Neural progenitor cell (in vitro differentiated cells): Measurements from ENCODE around the gene MSANTD2. TPM values are rescaled to one million over a fixed set of nuclear protein-coding genes. Genes with fewer than 3 reads are reported as not detected.

Experiments used
- DNase-seq: peaks from one replicate; pipeline ENCODE4 v3.0.0-alpha.2; 2016; ENCODE audit warnings: low spot score
- H2AFZ ChIP-seq: fragments of 200-600 bp; sonication (generic); replicated peaks from 2 replicates; pipeline ENCODE4 v1.6.1; 2016; ENCODE audit warnings: antibody characterized with exemption
- H3F3A ChIP-seq: fragments of 200-600 bp; sonication (generic); 2 replicates; pipeline ENCODE4 v1.6.1; 2016; ENCODE audit warnings: antibody characterized with exemption, low read depth
- H3K27ac ChIP-seq: fragments of 200-600 bp; sonication (generic); 2 replicates; pipeline ENCODE4 v1.5.1; 2016; ENCODE audit warnings: mild to moderate bottlenecking
- H3K27me3 ChIP-seq: fragments of 200-600 bp; sonication (generic); 2 replicates; pipeline ENCODE4 v1.6.1; 2016; ENCODE audit warnings: mild to moderate bottlenecking, moderate library complexity
- H3K36me3 ChIP-seq: fragments of 200-600 bp; sonication (generic); 2 replicates; pipeline ENCODE4 v1.5.1; 2016
- H3K4me1 ChIP-seq: fragments of 200-600 bp; sonication (generic); 2 replicates; pipeline ENCODE4 v1.6.1; 2016; ENCODE audit warnings: mixed run types
- H3K4me2 ChIP-seq: fragments of 200-600 bp; sonication (generic); 2 replicates; pipeline ENCODE4 v1.6.1; 2016
- H3K4me3 ChIP-seq: fragments of 200-600 bp; sonication (generic); 2 replicates; pipeline ENCODE4 v1.5.1; 2016
- H3K79me2 ChIP-seq: fragments of 200-600 bp; sonication (generic); 2 replicates; pipeline ENCODE4 v1.6.1; 2016; ENCODE audit warnings: low read depth
- H3K9ac ChIP-seq: fragments of 200-600 bp; sonication (generic); 2 replicates; pipeline ENCODE4 v1.6.1; 2016
- H3K9me3 ChIP-seq: fragments of 200-600 bp; sonication (generic); 2 replicates; pipeline ENCODE4 v1.5.1; 2016; ENCODE audit warnings: low read depth
- H4K20me1 ChIP-seq: fragments of 200-600 bp; sonication (generic); 2 replicates; pipeline ENCODE4 v1.6.1; 2016; ENCODE audit warnings: low read depth
- H3K27ac Mint-ChIP-seq: 3 replicates; pipeline ENCODE4 v1.8.0; 2021; ENCODE audit warnings: mixed read lengths
- H3K27me3 Mint-ChIP-seq: 2 replicates; pipeline ENCODE4 v1.8.0; 2022; ENCODE audit warnings: low read depth, mild to moderate bottlenecking, inconsistent platforms, moderate library complexity, mixed read lengths; ENCODE audit not compliant: insufficient read depth
- H3K36me3 Mint-ChIP-seq: 3 replicates; pipeline ENCODE4 v1.8.0; 2021; ENCODE audit warnings: mixed read lengths
- H3K4me1 Mint-ChIP-seq: 3 replicates; pipeline ENCODE4 v1.8.0; 2021; ENCODE audit warnings: mixed read lengths
- H3K4me3 Mint-ChIP-seq: 3 replicates; pipeline ENCODE4 v1.8.0; 2021; ENCODE audit warnings: mild to moderate bottlenecking, moderate library complexity, mixed read lengths
- H3K9me3 Mint-ChIP-seq: 3 replicates; pipeline ENCODE4 v1.8.0; 2020; ENCODE audit warnings: mixed read lengths
- CTCF ChIP-seq: fragments of 200-600 bp; sonication (generic); IDR thresholded peaks from 2 replicates; pipeline ENCODE4 v1.5.1; 2017; ENCODE audit warnings: antibody characterized with exemption, mild to moderate bottlenecking
- EZH2 ChIP-seq: fragments of 200-600 bp; sonication (generic); IDR thresholded peaks from 2 replicates; pipeline ENCODE4 v1.6.1; 2017; ENCODE audit warnings: antibody characterized with exemption, mild to moderate bottlenecking, moderate library complexity
- EZH2phosphoT487 ChIP-seq: fragments of 200-600 bp; sonication (generic); IDR thresholded peaks from 2 replicates; pipeline ENCODE4 v1.6.1; 2017; ENCODE audit warnings: antibody characterized with exemption
- total RNA-seq: library from RNA; depleted of rRNA; stranded (reverse); fragments of >200 nt; gene quantifications from 2 replicates; pipeline ENCODE4 v1.2.3, GENCODE V29; 2015; ENCODE audit warnings: low replicate concordance

The MSANTD2 gene
- total RNA-seq, 1 donor from 2014 or later = 41.9 TPM

GRCh38 chr11:124754710-124755109 lies 45.5 kb downstream of the MSANTD2 start:
- Histone ChIP-seq H3K27ac (no peak overlapping the region), H4K20me1 (peaks cover 9% of the 10 kb centered on the region), H3K9me3 (no peaks in the 10 kb centered on the region), H3K4me3 (no peak overlapping the region), H3K27me3 (peaks cover 88% of the 10 kb centered on the region), H3K4me1 (peaks cover 16% of the 10 kb centered on the region), H3K9ac (no peak overlapping the region), H3K79me2 (no peaks in the 10 kb centered on the region), H3K36me3 (no peaks in the 10 kb centered on the region), H3F3A (peaks cover 9% of the 10 kb centered on the region), H2AFZ (no peak overlapping the region), H3K4me2 (no peak overlapping the region)
- Mint-ChIP-seq H3K4me1 (peaks cover 29% of the 10 kb centered on the region), H3K4me3 (no peak overlapping the region), H3K36me3 (no peaks in the 10 kb centered on the region), H3K27me3 (peaks cover 65% of the 10 kb centered on the region), H3K9me3 (no peaks in the 10 kb centered on the region), H3K27ac (no peak overlapping the region)
- TF ChIP-seq CTCF (no peak), EZH2 (no peak), EZH2phosphoT487 (no peak)
- DNase-seq = peak; percentile 48

DNA sequence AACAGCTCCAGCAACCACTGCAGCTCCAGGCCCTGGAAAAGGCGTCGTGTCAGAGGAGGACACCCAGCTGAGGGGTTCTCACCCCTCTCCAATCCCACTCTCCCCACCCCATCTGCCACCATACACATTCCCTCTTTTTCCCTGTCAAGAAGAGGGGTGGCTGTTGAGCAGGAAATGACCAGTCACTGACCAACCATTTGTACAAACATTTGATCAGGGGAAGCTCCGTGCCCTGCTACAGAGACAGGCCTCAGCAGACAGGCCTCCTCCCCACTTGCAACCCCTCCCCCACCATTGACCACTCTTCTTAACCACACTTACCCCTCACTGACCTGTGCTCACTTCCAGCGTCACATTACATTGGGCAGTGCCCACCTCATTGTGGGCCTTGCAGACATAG lies 45.9 kb downstream of the MSANTD2 start:
- Histone ChIP-seq H3K9ac (no peak overlapping the region), H3K27ac (no peak overlapping the region), H3K4me1 (peaks cover 12% of the 10 kb centered on the region), H3K36me3 (no peaks in the 10 kb centered on the region), H3K79me2 (no peaks in the 10 kb centered on the region), H2AFZ (no peak overlapping the region), H3K27me3 (peaks cover 88% of the 10 kb centered on the region), H3F3A (peaks cover 6% of the 10 kb centered on the region), H3K4me2 (no peak overlapping the region), H3K4me3 (no peak overlapping the region), H4K20me1 (peaks cover 5% of the 10 kb centered on the region), H3K9me3 (no peaks in the 10 kb centered on the region)
- no peak overlapping the region for H3K4me3 Mint-ChIP-seq
- H3K36me3 Mint-ChIP-seq = no peaks in the 10 kb centered on the region
- H3K9me3 Mint-ChIP-seq = no peaks in the 10 kb centered on the region
- no peak overlapping the region for H3K27ac Mint-ChIP-seq
- peaks cover 65% of the 10 kb centered on the region for H3K27me3 Mint-ChIP-seq
- no peak for DNase-seq
- peaks cover 29% of the 10 kb centered on the region for H3K4me1 Mint-ChIP-seq
- no peak for TF ChIP-seq EZH2phosphoT487
- no peak for TF ChIP-seq CTCF
- TF ChIP-seq EZH2 = no peak

DNA sequence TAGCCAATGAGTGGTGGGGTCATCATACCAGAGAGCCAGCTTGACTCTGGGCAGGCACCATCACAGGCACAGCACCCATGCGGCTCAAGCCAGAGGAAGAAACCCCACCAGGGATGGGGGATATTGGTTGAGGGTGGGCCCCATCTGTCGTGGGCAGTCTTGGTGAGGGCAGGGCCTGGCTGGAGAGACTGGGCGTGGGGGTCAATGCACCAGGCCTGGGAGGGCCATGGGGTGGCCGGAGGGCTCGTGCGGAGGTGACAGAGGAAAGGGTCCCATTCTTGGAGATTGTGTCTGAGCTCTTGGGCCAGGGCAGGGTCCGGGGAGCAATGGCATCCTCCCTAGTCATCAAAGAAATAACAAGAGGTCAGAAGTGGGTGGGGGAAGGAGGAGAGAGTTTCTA lies 46.6 kb downstream of the MSANTD2 start:
- no peak overlapping the region for H3K27ac ChIP-seq
- H3K4me3 Mint-ChIP-seq = no peak overlapping the region
- no peaks in the 10 kb centered on the region for H3K9me3 ChIP-seq
- H3K4me1 Mint-ChIP-seq = peaks cover 26% of the 10 kb centered on the region
- TF ChIP-seq EZH2 (no peak), EZH2phosphoT487 (no peak), CTCF (no peak)
- H3K4me3 ChIP-seq = no peak overlapping the region
- no peaks in the 10 kb centered on the region for H3K36me3 ChIP-seq
- peaks cover 5% of the 10 kb centered on the region for H3K4me1 ChIP-seq
- no peaks in the 10 kb centered on the region for H3K79me2 ChIP-seq
- peaks cover 88% of the 10 kb centered on the region for H3K27me3 ChIP-seq
- H4K20me1 ChIP-seq = no peaks in the 10 kb centered on the region
- H3K9ac ChIP-seq = no peak overlapping the region
- peaks cover 68% of the 10 kb centered on the region for H3K27me3 Mint-ChIP-seq
- no peaks in the 10 kb centered on the region for H3K36me3 Mint-ChIP-seq
- no peak overlapping the region for H2AFZ ChIP-seq
- H3K27ac Mint-ChIP-seq = no peak overlapping the region
- DNase-seq = no peak
- H3K4me2 ChIP-seq = no peak overlapping the region
- peaks cover 2% of the 10 kb centered on the region for H3F3A ChIP-seq
- no peaks in the 10 kb centered on the region for H3K9me3 Mint-ChIP-seq
